Keratinocyte (primary cell): ENCODE data around the gene ZSCAN5A. TPM values are rescaled to one million over a fixed set of nuclear protein-coding genes. Genes with fewer than 3 reads are reported as not detected.
A peak's percentile ranks its signal among the peaks of the same experiment; 100 is the strongest.

Experiments used
- DNase-seq: peaks from one replicate; pipeline ENCODE4 v3.0.0-alpha.2; 2011; ENCODE audit warnings: low read depth, missing footprints, low spot score
- FAIRE-seq: peaks from 2 replicates; lab custom pipeline; 2011; peaks lifted over from hg19 to GRCh38; lab: Jason Lieb, UNC
- H2AFZ ChIP-seq: 2 replicates; pipeline ENCODE4 v1.6.0; 2012; ENCODE audit warnings: low read length, control low read depth, inconsistent platforms; ENCODE audit not compliant: control insufficient read depth
- H3K27ac ChIP-seq: 2 replicates; pipeline ENCODE4 v1.5.1; 2011; ENCODE audit warnings: low read length; ENCODE audit not compliant: control insufficient read depth, insufficient read depth
- H3K27me3 ChIP-seq: 3 replicates; pipeline ENCODE4 v1.6.0; 2011; ENCODE audit warnings: low read length; ENCODE audit not compliant: control insufficient read depth, insufficient read depth; ENCODE audit errors: extremely low read depth
- H3K36me3 ChIP-seq, 2 experiments: 2 replicates in 1 of 2; 3 replicates in 1 of 2; pipeline ENCODE4 v1.5.1; 2011; ENCODE audit warnings: low read length in 2 of 2, mild to moderate bottlenecking in 1 of 2; ENCODE audit not compliant: control insufficient read depth in 2 of 2, insufficient read depth in 2 of 2; ENCODE audit errors: extremely low read depth in 1 of 2
- H3K4me1 ChIP-seq: 3 replicates; pipeline ENCODE4 v1.5.1; 2011; ENCODE audit warnings: low read length; ENCODE audit not compliant: control insufficient read depth, insufficient read depth; ENCODE audit errors: extremely low read depth
- H3K4me2 ChIP-seq: 3 replicates; pipeline ENCODE4 v1.6.0; 2011; ENCODE audit warnings: low read depth, low read length; ENCODE audit not compliant: control insufficient read depth, insufficient read depth; ENCODE audit errors: extremely low read depth
- H3K4me3 ChIP-seq, 3 experiments: fragments of 200-600 bp in 1 of 3; sonication (generic) in 1 of 3; 2 replicates in 2 of 3; 3 replicates in 1 of 3; pipeline ENCODE4 v1.5.1; 2011 to 2016; ENCODE audit warnings: low read length in 3 of 3, mild to moderate bottlenecking in 3 of 3, control low read depth in 2 of 3, inconsistent platforms in 1 of 3, low read depth in 1 of 3, mixed read lengths in 1 of 3, mixed run types in 1 of 3, moderate library complexity in 1 of 3; ENCODE audit not compliant: control insufficient read depth in 2 of 3, insufficient read depth in 2 of 3; ENCODE audit errors: extremely low read depth in 1 of 3
- H3K79me2 ChIP-seq: 2 replicates; pipeline ENCODE4 v1.6.0; 2012; ENCODE audit warnings: low read length; ENCODE audit not compliant: control insufficient read depth, insufficient read depth
- H3K9ac ChIP-seq: 3 replicates; pipeline ENCODE4 v1.6.0; 2011; ENCODE audit warnings: low read length; ENCODE audit not compliant: control insufficient read depth, insufficient read depth; ENCODE audit errors: extremely low read depth
- H3K9me1 ChIP-seq: 3 replicates; pipeline ENCODE4 v1.6.0; 2011; ENCODE audit warnings: low read length; ENCODE audit not compliant: control insufficient read depth, insufficient read depth; ENCODE audit errors: extremely low read depth
- H3K9me3 ChIP-seq: 2 replicates; pipeline ENCODE4 v1.5.1; 2012; ENCODE audit warnings: low read depth, low read length; ENCODE audit not compliant: control insufficient read depth
- H4K20me1 ChIP-seq: 3 replicates; pipeline ENCODE4 v1.6.0; 2011; ENCODE audit warnings: low read length; ENCODE audit not compliant: control insufficient read depth, insufficient read depth; ENCODE audit errors: extremely low read depth
- EZH2 ChIP-seq: IDR thresholded peaks from one replicate; pipeline ENCODE4 v1.6.1; 2012; ENCODE audit warnings: inconsistent platforms, mild to moderate bottlenecking, low read length, moderate library complexity
- dilution Hi-C: fragments of 300-500 bp; cut with MboI; formaldehyde crosslinking; loops from one replicate; pipeline ENCODE4 v1.7.0; 2020; ENCODE audit warnings: low sequenced_read_pairs; ENCODE audit not compliant: extremely low pct_ligation_motif_present
- polyA plus RNA-seq, 5 experiments: library from polyadenylated mRNA; depleted of rRNA in 3 of 5; stranded (reverse) in 3 of 5; stranded (forward) in 1 of 5; unstranded in 1 of 5; fragments of >200 nt; gene quantifications; 1 replicate in 1 of 5; 2 replicates in 3 of 5; 3 replicates in 1 of 5; pipeline versions ENCODE4 v1.2.1 to v1.2.3, GENCODE V29; 2011 to 2012; ENCODE audit warnings: missing spikeins in 2 of 5, low read depth in 1 of 5, low replicate concordance in 1 of 5
- TF ChIP-seq, protein P1 (sequence below), 3 experiments: IDR thresholded peaks in 1 of 3; conservative IDR thresholded peaks in 1 of 3; optimal IDR thresholded peaks in 1 of 3; 2 replicates in 2 of 3; 3 replicates in 1 of 3; pipeline versions ENCODE3 to v1.5.1; 2011; ENCODE audit warnings: low read length in 3 of 3, mild to moderate bottlenecking in 3 of 3, moderate library complexity in 2 of 3, control low read depth in 1 of 3, inconsistent platforms in 1 of 3; ENCODE audit not compliant: insufficient read depth in 2 of 3; ENCODE audit errors: extremely low read depth in 1 of 3

The ZSCAN5A gene
- polyA plus RNA-seq, 1 donor (not counting 4 experiments of a cell fraction or from before 2014, with no cell fraction given) = 6.1 TPM

DNA sequence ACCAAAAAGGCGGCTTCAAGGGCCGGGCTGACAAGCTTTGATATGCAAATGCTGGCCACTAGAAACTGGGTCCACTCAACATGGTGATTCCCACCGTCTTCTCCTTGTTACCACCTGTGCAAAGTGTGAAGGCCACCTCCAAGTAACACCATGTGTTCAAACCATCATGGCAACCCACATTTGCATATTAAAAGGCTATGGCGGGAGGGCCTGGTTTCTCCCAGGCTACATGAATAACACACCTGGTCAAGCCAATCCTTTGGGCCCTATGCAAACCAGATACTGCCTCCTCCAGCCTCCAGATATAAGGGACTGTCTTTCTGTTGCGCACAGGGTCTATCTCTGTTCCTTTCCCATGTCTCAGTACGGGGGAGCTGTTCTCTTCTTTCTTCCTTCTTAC is 36.6 kb upstream of the ZSCAN5A start:
- H3K4me1 ChIP-seq = no peaks in the 10 kb centered on the region
- H3K27me3 ChIP-seq = no peaks in the 10 kb centered on the region
- no peak overlapping the region for H3K9ac ChIP-seq
- H3K79me2 ChIP-seq = no peaks in the 10 kb centered on the region
- H2AFZ ChIP-seq = no peak overlapping the region
- H3K27ac ChIP-seq = no peak overlapping the region
- TF ChIP-seq EZH2 = no peak
- TF ChIP-seq, protein P1, sequence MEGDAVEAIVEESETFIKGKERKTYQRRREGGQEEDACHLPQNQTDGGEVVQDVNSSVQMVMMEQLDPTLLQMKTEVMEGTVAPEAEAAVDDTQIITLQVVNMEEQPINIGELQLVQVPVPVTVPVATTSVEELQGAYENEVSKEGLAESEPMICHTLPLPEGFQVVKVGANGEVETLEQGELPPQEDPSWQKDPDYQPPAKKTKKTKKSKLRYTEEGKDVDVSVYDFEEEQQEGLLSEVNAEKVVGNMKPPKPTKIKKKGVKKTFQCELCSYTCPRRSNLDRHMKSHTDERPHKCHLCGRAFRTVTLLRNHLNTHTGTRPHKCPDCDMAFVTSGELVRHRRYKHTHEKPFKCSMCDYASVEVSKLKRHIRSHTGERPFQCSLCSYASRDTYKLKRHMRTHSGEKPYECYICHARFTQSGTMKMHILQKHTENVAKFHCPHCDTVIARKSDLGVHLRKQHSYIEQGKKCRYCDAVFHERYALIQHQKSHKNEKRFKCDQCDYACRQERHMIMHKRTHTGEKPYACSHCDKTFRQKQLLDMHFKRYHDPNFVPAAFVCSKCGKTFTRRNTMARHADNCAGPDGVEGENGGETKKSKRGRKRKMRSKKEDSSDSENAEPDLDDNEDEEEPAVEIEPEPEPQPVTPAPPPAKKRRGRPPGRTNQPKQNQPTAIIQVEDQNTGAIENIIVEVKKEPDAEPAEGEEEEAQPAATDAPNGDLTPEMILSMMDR (optimal IDR thresholded peaks at IDR 0.05 in 1 of 3, IDR thresholded peaks at IDR 0.05 in 1 of 3, conservative IDR thresholded peaks at IDR 0.05 in 1 of 3; ENCODE audit: extremely low read depth in 1 of 3, insufficient read depth in 2 of 3, low read length in 3 of 3) = no peak
- DNase-seq (no peak), FAIRE-seq (no peak)
- H4K20me1 ChIP-seq = no peaks in the 10 kb centered on the region
- H3K9me3 ChIP-seq = no peaks in the 10 kb centered on the region
- no peaks in the 10 kb centered on the region for H3K36me3 ChIP-seq
- H3K4me3 ChIP-seq = no peak overlapping the region
- dilution Hi-C loops = no loop called here
- no peaks in the 10 kb centered on the region for H3K9me1 ChIP-seq
- no peak overlapping the region for H3K4me2 ChIP-seq

DNA sequence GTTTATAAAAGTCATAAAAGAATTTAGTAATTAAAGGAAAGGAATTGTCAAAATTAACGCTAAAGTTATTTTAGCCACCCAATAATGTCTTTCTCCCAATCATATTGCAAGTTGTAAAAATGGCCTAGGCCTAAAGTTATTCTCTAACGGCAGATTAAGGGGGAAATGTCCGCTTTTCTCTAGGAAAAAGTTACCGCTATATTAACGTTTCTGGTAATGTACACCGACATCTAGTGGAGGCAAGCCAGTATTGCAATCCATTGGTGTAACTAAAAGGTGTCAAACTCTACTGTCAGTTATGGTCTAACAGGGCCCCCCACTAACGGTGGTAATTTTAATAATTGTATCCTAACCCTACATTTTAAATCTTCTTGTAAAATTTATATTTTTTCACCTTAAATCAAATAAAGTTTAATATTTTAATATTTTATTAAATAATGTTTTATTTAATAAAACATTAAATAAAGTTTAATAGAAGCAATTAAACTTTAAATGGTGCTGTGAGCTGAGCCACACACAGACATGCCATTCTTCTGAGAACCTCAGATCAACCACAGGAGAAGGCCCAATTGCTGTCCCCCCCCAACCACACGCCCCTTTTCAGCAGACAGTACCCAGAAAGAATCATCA is 35.9 kb upstream of the ZSCAN5A start:
- Histone ChIP-seq H2AFZ (no peak overlapping the region), H3K9me3 (no peaks in the 10 kb centered on the region), H3K27ac (no peak overlapping the region), H3K4me3 (no peak overlapping the region), H3K36me3 (no peaks in the 10 kb centered on the region), H3K4me2 (no peak overlapping the region), H3K27me3 (no peaks in the 10 kb centered on the region), H3K9ac (no peak overlapping the region), H4K20me1 (no peaks in the 10 kb centered on the region), H3K79me2 (no peaks in the 10 kb centered on the region), H3K9me1 (no peaks in the 10 kb centered on the region), H3K4me1 (no peaks in the 10 kb centered on the region)
- FAIRE-seq (peak; percentile 87), DNase-seq (no peak)
- no peak for TF ChIP-seq EZH2
- TF ChIP-seq, protein P1 (optimal IDR thresholded peaks at IDR 0.05 in 1 of 3, IDR thresholded peaks at IDR 0.05 in 1 of 3, conservative IDR thresholded peaks at IDR 0.05 in 1 of 3; ENCODE audit: extremely low read depth in 1 of 3, insufficient read depth in 2 of 3, low read length in 3 of 3) = peak; percentile 51 to 79 (median 77)
- dilution Hi-C loops = no loop called here
